Stimulated activated CD4-positive, alpha-beta T cell treated with anti-CD3 and anti-CD28 coated beads, Interleukin-12 subunit alpha, Interleukin-12 subunit beta, amount 100 ng/mL, for 48 hours (primary cell): ENCODE measurements around the gene STAC3.

ENCODE experiments used
- DNase-seq, 3 donors: peaks; one replicate each; pipeline ENCODE4 v3.0.0-alpha.2; 2020; ENCODE audit warnings: low read depth in 2 of 3, low spot score in 1 of 3

STAC3 gene

DNA sequence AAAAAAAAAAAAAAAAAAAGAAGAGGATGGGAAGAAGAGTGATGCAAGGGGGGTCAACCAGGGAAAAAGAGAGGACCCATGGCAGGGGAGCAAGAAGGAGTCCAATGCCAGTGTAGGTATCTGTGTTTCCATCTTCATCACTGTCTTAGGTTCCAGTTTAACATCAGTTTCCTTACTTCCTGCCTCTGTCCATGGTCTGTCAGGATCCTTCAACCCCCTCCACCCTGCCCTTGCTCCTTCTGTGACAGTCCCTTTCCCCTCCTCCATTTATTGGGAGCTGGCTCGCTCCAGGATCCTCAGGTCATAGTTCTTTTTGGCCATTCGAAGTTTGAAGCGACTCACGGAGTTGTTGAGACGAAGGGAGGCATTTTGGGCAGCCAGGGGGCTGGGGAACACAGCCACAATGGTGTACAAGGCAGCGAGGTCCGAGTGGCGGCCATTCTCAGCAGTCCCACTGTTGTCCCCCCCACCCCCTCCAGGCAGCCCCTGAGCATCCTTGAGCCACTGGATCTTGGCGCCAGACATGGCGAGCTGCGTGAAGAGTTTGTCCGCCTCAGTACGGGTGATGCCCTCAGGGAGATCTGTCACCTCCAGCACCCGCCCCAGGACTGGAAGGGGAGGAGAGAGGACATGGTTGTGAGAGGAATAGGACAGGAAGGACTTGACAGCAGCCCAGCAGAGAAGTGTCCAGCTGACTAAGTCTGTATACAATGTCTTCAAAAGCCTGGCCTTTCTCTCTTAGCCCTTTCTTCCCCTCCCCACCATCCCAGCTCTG is 3.7 kb upstream of the STAC3 start:
- DNase-seq: no peak

DNA sequence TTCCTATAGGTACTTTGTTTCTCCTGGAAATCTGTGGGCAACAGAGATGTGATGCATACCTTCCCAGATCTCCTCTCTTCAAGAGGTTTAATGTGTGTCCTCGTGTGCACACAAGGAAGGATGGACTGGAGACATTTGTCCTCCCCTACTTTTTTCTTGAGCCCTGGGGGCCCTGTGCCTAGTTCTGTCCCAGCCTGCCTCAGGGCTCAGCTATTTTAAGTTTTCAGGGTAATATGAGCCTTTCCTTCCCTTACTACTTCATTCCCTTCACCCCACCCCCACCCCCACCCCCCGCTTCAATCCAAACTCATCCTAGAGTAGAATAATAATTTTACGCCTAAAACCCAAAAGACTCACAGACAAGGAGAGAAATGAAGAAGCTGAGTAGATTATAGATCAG is 446 bp downstream of the STAC3 start:
- DNase-seq: no peak

- DNase-seq: no peak
Measured at GRCh38 chr12:57248934-57249742, 1.8 kb downstream of the STAC3 start.

- DNase-seq: no peak
Measured at GRCh38 chr12:57247041-57247440, 3.9 kb downstream of the STAC3 start.

- no peak for DNase-seq
Measured at GRCh38 chr12:57244312-57244696, 6.7 kb downstream of the STAC3 start.

GRCh38 chr12:57243521-57244311 is 7.3 kb downstream of the STAC3 start:
- peak in 2 of 3 donors; percentile 78 to 87 for DNase-seq

GRCh38 chr12:57242691-57243454 is 8.1 kb downstream of the STAC3 start:
- peak in 1 of 3 donors; percentile 78 for DNase-seq

GRCh38 chr12:57242329-57242690 is 8.7 kb downstream of the STAC3 start:
- no peak for DNase-seq

- DNase-seq: no peak
Measured at GRCh38 chr12:57241402-57242310, 9.3 kb downstream of the STAC3 start.

DNA sequence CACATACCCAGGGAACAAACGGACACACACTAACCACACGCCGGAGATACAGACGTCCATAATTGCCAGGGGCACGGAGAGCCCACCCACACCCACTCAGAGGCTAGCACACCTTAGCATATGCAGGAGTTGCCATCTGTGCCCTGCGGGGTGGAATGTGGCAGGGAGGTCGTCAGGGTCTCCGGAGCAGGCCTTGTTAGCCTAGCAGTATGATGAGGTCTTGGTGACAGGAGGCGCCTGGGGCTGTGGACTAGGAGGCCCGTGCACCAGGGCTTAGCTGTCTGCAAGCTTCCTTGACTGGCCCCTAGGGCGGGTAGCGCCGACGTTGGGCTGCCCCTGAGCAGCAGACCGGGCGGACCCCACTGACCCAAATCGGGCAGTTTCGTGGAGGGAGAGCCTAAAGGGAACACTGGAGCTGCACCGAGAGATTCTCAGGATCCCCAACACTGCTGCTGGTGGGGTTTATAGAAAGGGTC is 10.0 kb downstream of the STAC3 start:
- no peak for DNase-seq

DNA sequence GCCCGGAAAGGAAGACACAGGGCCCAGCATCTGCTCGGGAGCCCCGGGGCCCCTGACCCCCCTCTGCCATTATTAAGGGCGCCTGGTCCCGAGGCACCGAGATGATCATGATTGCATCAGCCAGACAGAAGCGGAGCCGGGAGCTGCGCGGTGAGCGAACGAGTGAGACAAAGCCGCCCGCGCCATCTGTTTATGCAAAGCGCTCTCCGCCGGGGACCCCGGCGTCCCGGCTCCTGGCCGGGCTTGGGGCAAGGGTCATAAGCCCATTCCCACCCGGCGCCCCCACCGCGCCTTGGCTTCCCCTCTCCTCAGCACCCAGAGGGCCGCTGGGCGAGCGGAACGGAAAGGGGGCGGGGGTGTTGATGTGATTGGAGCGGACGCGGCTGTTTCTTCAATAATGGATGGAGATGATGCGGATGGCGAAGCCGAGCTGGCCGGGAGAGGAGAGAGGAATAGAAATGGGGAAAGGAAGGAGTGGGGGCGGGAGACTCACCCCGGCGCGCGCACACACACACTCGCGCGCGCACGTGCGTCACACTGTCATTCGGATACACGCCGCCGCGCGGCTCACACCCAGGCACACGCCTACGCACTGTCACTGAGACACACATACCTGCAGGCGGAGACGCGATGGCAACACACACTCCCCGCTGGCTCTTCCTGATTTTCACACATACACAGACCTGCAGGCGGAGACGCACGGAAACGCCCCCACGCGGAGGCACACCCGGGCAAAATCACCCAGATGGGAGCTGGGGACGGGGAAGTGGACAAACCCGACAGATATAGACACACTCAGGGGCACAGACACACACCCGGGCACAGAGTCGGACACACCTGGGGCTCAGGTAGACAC is 10.7 kb downstream of the STAC3 start:
- DNase-seq: peak in 1 of 3 donors; percentile 64

DNA sequence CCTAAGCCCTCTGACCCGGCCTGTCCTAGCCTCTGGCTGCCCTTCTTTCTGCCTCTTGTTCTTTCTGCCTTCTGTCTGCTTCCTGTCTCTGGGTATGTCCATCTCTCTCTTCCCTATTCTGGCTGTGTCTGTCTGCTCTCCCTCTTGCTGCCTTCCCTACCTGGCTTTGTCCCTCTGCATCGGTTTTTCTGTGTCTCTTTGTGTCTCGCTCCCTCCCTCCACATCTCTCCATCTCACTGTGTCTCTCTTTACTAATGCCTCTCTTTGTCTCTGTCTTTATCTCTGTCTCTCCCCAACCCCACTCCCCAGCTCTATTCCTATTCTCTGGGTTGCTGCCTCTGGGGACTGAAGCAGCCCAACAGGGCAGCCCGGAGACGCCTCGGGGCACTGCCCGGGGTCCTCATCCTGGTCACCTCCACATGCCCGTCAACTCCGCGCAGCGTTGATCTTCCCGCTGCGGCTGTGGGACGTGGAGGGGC is 11.4 kb downstream of the STAC3 start:
- DNase-seq: no peak

DNA sequence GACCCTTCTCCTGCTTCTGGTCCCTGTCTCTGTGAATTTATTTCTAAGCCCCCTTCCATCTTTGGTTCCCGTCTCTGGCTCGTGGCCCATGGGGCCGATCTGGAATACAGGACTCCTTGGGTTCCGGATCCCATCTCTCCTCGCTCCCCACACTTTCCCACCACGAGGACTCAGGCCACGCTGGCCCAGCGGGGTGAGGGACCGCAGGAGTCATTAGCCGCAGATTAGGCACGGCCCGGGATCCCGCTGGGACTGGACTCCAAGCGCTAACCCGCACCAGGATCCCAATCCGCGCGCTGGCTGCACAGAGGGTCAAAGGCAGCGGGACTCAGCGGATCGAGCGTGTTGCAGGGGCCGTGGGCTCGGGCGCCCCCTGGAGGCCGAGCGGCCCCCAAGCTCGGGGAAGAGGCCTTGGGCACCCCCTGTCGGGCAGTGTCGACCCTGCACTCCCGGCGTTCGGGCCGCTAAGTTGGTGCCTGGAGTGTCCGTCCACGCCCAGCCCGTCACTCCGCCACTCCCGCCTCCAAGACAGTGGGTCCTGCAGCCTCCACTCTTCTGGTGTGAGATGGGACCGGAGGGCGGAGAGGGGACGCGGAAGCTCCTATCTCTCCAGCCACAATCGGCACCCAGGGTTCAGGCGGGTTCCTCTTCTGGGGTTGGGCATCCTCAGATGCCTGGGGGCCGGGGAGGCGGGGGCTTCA is 12.0 kb downstream of the STAC3 start:
- peak; percentile 75 to 91 (median 83) for DNase-seq

GRCh38 chr12:57237932-57238853 is 12.8 kb downstream of the STAC3 start:
- DNase-seq: no peak

DNA sequence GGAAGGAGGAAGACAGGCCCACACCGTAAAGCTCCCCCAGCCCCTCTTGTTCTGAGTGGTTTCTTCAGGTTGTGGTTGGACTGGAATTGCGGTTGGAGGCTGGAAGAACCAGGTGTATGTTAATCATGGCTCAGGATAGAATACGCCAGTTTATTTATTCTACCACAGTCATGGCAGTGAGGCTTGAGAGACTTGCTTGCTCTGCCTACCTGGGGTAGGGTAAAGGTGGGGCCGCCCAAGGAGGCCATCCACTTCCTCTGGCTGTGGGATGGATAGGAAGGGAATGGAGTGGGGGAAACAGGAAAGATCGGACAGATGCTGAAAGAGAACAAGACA is 13.4 kb downstream of the STAC3 start:
- DNase-seq: no peak

GRCh38 chr12:57236925-57237595 is 13.9 kb downstream of the STAC3 start:
- no peak for DNase-seq
